ENCODE results near the gene RET. TPM values are rescaled to one million over a fixed set of nuclear protein-coding genes. Genes with fewer than 3 reads are reported as not detected.
A peak's percentile ranks its signal among the peaks of the same experiment; 100 is the strongest.

RET gene
- total RNA-seq, 1 experiment from 2014 or later: not detected

DNA sequence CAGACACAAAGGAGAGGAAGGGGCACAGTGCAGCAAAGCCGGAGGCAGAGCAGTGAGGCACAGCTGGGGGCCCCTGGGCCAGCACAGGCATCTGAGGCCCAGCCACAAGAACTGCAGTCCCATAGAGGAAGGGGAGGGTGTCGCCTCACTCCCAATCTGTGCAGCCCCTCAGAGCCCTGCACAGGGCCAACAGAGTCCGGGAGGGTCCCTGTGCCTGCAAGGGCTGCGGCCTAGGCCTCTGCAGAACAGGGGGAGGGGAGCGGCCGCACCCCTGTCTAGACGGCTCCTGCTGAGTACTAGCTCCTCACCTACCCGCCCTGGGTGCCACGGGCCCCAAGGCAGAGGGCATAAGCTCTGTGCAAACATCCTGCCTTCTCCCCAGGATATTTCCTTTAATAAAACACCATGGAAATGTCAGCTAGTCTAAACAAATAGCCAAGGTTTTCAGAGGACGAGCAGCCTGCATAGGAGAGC, 32.4 kb upstream of the RET start:
- peak; percentile 10 for DNase-seq (ENCODE audit: low spot score)

GRCh38 chr10:43044961-43045621, 31.8 kb upstream of the RET start:
- DNase-seq (ENCODE audit: low spot score): no peak

DNA sequence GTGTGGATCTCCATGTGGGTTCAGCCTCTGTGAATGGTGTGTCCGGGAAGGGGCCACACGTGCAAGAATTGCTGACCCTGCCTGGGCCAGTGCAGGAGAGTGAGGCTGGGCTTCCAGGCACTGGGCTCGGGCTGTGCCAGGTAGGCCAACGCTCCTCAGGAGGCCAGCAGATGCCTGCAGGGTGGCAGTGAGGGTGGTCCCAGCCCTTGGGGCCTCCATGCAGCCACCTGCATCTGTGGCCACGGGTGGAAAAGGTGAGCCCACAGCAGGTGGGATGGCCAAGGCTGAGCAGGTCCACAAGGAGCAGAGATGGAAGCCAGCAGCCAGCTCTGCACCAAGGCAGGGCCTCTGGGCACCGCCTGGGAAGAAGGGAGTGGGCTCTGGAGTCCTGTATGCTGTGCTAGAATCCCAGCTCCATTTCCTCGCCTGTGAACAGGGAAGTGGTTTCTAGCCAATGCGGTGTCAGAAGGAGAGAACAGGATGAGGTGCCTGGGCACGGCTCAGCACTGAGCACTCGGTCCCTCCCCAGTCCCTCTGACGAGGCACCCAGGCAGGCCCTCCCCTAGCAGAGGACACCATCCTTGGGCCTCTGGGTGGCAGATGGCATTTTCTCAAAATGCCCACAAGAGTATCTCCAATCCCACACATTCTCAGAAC, 31.1 kb upstream of the RET start:
- DNase-seq (ENCODE audit: low spot score): no peak

DNA sequence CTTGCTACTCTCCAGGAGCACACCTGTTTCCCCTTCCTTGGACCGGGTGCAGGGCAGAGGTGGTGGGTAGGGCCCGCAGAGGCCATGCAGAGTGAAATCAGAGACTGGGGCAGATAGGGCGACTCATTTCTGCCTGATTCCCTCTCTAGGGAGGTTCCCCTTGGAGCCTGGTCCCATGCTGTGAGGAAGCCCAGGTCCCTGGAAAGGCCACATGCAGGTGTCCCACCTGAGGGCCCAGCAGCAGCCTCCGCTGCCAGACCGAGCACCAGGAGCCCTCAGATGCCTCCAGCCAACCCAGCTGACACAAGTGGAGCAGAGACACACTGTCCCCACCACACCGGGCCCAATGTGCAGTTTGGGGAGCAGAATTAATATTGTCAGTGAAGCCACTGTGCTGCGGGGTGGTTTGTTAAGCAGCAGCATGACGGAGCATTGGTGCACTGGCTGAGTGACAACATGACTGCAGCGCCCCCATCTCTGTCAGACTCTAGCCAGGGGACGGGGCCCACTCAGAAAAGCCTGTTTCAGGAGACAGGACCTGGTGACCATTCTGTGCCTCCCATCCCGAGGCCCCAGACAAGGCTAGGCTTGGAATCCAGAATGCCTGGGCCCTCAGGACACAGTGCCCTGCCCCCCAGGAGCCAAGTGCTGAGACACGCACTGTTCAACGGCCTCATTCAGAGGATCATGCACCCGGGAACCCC, 30.4 kb upstream of the RET start:
- DNase-seq (ENCODE audit: low spot score): no peak

DNA sequence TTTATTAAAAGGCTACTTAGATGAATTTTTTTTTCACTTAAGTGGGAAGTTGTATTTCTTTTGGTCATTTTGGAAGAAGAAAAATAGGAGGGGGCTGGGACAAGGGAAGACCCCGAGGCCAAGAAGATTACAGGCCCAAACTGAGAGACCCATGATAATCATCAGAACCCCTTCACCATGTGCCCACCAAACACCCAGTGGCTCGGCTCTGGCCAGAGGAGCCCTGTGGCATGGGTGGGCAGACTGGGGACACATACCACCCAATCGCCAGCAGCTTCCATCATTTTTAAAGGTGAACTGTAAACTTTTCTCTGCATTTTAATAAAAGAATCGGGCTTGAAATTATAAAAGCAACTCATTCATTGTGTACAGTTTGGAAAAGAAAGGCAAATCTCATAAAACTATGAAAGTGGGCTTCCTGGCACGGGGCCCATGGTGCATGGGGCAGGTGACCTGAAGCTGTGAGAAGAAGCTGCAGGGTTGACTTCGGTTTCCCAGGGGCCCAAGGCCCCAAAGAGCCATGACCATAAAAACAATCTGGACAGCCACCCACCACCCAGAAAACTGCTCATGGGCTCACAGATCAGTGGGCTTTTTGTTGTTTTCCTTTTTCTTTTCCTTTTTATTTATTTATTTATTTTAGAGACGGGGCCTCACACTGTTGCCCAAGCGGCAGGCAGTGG, 29.4 kb upstream of the RET start:
- DNase-seq (ENCODE audit: low spot score): no peak

DNA sequence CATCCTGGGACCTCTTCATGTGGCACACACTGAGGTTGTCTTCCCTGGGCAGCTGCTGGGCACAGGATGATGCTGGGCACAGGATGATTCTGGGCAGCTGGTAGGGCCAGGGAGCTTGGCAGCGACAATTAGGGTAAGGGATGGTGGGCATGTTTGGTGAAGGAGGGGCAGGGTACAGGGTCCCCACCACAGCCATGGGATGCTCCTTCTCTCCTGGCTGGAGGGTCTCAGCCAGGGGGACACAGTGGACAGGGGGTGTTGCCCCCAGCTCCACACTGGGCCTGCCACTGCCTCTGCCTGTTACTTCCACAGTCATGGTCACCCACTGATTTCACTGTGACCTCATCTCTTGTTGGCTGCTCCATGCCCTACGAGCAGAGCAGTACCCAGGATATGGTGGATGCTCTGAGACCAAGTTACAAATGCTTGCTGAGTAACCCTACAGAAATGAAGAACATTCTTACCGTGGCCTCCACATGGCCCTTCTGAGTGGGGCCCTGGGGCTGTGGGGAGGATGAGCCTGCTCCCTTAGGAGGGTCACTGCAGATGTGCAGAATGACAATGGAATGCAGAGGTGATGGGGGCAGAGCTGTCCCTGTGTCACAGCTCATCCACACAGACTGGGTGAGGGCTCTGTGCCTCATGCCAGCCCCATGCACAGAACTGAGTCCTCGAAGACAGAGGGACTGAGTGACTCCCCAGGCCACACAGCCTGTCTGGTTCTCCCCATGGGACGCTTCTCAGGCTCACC, 28.4 kb upstream of the RET start:
- DNase-seq (ENCODE audit: low spot score): no peak

DNA sequence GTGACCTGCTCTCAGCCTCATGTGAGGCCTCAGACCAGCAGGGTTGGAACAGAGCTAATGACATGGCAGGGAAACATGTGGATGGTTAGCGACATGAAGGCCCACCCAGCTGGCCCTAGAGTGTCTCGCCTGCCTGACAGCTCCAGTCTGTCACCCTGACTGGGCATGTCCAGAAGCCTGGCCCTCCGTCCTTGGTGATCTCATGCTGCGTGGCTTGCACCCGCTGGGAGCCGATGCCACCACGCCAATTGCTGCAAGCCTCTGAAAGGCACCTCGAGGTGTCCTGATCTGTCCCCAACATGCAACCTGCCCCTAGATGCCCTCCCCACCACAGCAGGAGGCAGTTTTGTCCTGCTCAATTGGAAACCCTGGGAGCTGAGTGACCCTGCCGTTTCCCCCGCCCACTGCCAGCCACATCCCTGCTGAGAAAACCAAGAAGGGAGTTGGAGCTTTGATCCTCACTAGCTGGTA, 27.8 kb upstream of the RET start:
- no peak for DNase-seq (ENCODE audit: low spot score)

DNA sequence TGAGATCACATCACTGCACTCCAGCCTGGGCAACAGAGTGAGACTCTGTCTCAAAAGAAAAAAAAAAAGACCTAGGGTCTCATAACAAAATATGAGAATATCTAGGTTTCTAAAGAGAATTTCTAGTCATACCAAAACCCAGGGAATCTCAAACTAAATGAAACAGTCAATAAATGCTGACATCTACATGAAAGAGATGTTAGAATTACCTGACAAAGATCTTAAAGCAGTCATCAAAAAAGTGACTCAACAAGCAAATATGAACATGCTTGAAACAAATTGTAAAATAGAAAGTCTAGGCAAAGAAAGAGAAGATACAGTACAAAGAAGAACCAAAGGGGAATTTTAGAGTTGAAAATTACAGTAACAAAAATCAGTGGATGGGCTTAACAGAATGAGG, 26.9 kb upstream of the RET start:
- no peak for DNase-seq (ENCODE audit: low spot score)

GRCh38 chr10:43053825-43054224, 23.0 kb upstream of the RET start:
- no peak for DNase-seq (ENCODE audit: low spot score)

DNA sequence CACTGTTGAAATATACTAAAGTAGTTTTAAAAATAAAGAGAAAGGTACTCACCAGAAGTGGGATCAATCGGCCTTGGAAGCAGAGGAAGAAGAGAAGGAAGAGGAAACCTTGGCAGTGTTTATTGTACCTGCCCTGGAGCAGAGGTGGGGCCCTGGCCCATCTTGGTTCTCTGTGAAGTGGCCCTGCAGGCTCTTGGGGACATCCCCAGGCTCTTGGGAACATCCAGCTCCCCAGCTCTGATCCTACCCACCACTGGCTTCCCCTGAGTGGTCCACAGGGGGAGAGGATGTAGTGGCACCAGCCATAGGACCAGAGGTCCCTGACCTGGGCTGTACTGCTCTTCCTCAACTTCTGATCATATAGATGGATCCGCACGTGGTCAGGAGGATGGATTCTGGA, 22.3 kb upstream of the RET start:
- DNase-seq (ENCODE audit: low spot score): no peak

DNA sequence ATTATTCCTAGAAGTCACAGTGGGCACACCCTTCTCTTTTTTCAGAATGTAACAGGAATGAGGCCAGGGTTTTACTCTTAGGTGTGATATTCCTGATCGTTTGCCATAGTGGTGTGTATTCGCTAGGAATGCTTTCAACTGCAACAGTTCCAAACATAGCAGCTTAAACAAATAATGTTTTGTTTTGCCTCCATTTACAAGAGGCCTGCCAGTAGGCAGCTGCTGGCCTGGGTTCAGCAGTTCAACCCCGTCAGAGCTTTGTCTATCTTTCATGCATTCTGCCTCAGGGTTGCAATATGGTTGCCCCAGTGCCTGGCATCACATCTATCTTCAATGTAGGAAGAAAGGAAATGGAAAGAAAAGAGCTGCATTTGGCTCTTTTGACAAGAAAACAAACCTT, 21.7 kb upstream of the RET start:
- DNase-seq (ENCODE audit: low spot score): no peak

GRCh38 chr10:43055991-43056567, 20.8 kb upstream of the RET start:
- DNase-seq (ENCODE audit: low spot score): no peak

DNA sequence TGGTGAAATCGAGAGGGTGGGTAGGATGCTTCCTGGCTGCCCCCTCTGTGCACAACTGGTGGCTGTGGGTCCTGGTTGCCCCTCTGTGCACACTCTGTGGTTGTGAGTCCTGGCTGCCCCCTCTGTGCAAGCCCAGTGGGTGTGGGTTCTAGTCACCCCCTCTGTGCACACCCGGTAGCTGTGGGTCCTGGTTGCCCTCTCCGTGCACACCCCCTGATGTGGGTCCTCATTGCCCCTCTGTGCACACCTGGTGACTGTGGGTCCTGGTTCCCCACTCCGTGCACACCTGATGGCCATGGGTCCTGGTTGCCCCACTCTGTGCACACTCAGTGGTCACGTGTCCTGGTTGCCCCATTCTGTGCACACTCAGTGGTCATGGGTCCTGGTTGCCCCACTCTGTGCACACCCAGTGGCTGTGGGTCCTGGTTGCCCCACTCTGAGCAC, 20.3 kb upstream of the RET start:
- DNase-seq (ENCODE audit: low spot score): no peak

DNA sequence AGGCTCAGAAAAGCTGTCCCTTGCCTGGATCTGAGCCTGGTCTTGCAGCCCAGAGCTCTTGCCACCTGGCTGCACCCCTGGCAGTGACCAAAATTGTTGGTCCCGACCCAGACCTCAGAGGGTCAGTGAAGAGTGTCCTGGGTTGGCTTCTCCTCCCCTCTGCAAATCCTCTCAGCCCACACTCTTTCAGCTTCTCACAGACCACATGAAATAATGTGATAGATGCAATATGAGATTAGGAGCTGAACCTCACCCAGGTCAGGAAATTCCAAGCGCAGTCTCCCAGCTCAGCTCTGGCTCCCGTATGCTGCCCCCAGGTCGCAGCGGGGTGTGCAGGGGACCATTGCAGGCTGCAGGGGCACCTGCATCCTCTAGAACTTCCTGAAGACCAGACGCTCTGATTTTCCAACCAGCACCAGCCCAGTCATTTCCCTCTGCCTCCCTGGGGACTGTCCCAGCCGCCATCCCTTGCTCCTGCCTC, 19.6 kb upstream of the RET start:
- no peak for DNase-seq (ENCODE audit: low spot score)

DNA sequence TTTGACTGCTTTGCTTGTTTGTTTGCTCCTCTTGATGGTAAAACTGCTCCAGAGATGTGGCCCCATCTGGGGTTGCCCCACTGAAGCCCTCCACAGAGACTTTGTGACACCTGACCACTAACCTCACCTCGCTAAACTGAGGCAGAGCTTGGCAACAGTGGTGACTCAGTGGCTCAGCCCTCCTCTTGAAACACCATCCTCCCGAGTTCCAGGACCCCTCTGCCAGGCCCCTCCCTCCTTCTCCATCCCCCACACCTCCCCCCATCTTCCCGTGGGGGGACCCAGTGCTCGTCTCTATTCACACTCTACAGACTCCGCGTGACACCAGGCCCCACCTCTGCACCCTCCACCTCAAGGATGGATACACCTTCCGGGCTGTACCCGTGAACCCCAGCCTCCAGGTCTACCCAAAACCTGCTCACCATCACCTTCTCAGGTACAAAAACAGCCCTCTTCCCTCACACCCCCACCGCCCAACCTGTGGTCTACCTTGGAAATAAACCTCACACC, 19.0 kb upstream of the RET start:
- no peak for DNase-seq (ENCODE audit: low spot score)

- no peak for DNase-seq (ENCODE audit: low spot score)
These were observed 18.0 kb upstream of the RET start for GRCh38 chr10:43058716-43059335.

DNA sequence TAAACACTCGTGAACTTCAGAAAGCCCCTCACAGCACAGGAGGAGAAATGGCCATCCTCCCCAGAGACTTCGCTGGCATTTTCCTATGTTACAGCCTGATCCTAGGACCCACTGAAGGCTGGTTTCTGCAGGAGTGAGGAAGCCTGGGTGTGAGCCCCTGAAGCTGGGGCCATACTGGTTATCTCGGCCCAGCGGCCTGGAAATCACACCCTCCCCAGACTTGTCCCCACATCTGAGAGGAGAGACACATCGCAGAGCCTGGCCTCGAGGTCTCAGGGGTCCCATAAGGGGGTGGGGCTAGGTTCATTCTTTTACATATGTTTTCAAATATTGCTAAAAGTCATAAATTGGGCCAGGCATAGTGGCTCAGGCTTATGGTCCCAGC, 17.5 kb upstream of the RET start:
- DNase-seq (ENCODE audit: low spot score): no peak

GRCh38 chr10:43059828-43060227, 17.0 kb upstream of the RET start:
- no peak for DNase-seq (ENCODE audit: low spot score)

- no peak for DNase-seq (ENCODE audit: low spot score)
These were observed 16.6 kb upstream of the RET start for GRCh38 chr10:43060291-43060690.

DNA sequence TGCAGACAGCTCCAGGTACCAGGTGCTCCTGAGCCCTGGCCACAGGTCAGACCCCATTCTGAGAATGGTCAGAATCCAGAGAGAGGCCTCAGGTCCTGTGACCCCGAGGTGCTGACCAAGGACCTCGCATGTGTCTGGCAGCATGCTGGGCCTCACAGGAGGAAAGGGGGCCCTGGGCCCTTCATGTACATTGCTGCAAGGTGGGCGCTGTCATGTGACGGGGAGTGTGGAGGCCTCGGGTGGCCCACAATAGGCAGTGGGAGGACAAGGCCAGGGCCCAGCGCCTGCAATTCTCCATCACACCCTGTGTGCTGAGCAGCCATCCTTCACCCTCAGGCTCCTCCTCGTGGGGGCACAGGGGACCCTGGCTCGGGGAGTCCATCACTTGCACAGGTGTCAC, 15.5 kb upstream of the RET start:
- no peak for DNase-seq (ENCODE audit: low spot score)
